KOPT-K1 (cell line): ENCODE data around the gene CD247.
A peak's percentile ranks its signal among the peaks of the same experiment; 100 is the strongest.

Experiments used
- H3K27ac ChIP-seq: fragments of 200-600 bp; sonication (generic); 2 replicates; pipeline ENCODE4 v1.5.1; 2016; ENCODE audit warnings: antibody characterized with exemption, mild to moderate bottlenecking, low read depth, low read length; ENCODE audit not compliant: poor library complexity, severe bottlenecking
- H3K36me3 ChIP-seq: fragments of 200-600 bp; sonication (generic); 2 replicates; pipeline ENCODE4 v1.5.1; 2017; ENCODE audit warnings: antibody characterized with exemption, mild to moderate bottlenecking, low read length, moderate library complexity; ENCODE audit not compliant: insufficient read depth
- H3K9me3 ChIP-seq: fragments of 200-600 bp; sonication (generic); 2 replicates; pipeline ENCODE4 v1.5.1; 2017; ENCODE audit warnings: antibody characterized with exemption, low read length, mild to moderate bottlenecking; ENCODE audit not compliant: insufficient read depth, poor library complexity, severe bottlenecking

Gene CD247

GRCh38 chr1:167472752-167473521, 45.4 kb downstream of the CD247 start:
- H3K9me3 ChIP-seq: no peaks in the 10 kb centered on the region
- peaks cover 42% of the 10 kb centered on the region for H3K36me3 ChIP-seq

GRCh38 chr1:167471568-167471967, 46.8 kb downstream of the CD247 start:
- H3K27ac ChIP-seq: peak overlapping the region; percentile 90
- no peaks in the 10 kb centered on the region for H3K9me3 ChIP-seq
- H3K36me3 ChIP-seq: peaks cover 41% of the 10 kb centered on the region

More at GRCh38 chr1:167472752-167473521, 45.4 kb downstream of the CD247 start:
- H3K27ac ChIP-seq: peak overlapping the region; percentile 90

GRCh38 chr1:167469280-167469965, 48.9 kb downstream of the CD247 start:
- H3K36me3 ChIP-seq: peaks cover 61% of the 10 kb centered on the region
- no peaks in the 10 kb centered on the region for H3K9me3 ChIP-seq
- H3K27ac ChIP-seq: peak overlapping the region; percentile 3

- Histone ChIP-seq H3K36me3 (peaks cover 72% of the 10 kb centered on the region), H3K27ac (no peak overlapping the region)
Observed at GRCh38 chr1:167467752-167468151, 50.6 kb downstream of the CD247 start.

GRCh38 chr1:167467126-167467710, 51.1 kb downstream of the CD247 start:
- H3K27ac ChIP-seq: no peak overlapping the region
- peaks cover 72% of the 10 kb centered on the region for H3K36me3 ChIP-seq
- no peaks in the 10 kb centered on the region for H3K9me3 ChIP-seq

More at GRCh38 chr1:167467752-167468151, 50.6 kb downstream of the CD247 start:
- no peaks in the 10 kb centered on the region for H3K9me3 ChIP-seq

- peaks cover 85% of the 10 kb centered on the region for H3K36me3 ChIP-seq
- no peaks in the 10 kb centered on the region for H3K9me3 ChIP-seq
- peak overlapping the region; percentile 16 for H3K27ac ChIP-seq
Observed at GRCh38 chr1:167465743-167466142, 52.6 kb downstream of the CD247 start.

- Histone ChIP-seq H3K36me3 (peaks cover 92% of the 10 kb centered on the region), H3K9me3 (no peaks in the 10 kb centered on the region), H3K27ac (no peak overlapping the region)
Observed at GRCh38 chr1:167465018-167465417, 53.3 kb downstream of the CD247 start.

- Histone ChIP-seq H3K9me3 (no peaks in the 10 kb centered on the region), H3K27ac (no peak overlapping the region)
Observed at GRCh38 chr1:167463875-167464575, 54.3 kb downstream of the CD247 start.

GRCh38 chr1:167463080-167463479, 55.2 kb downstream of the CD247 start:
- H3K36me3 ChIP-seq: peaks cover 97% of the 10 kb centered on the region
- no peak overlapping the region for H3K27ac ChIP-seq
- no peaks in the 10 kb centered on the region for H3K9me3 ChIP-seq

More at GRCh38 chr1:167463875-167464575, 54.3 kb downstream of the CD247 start:
- peaks cover 97% of the 10 kb centered on the region for H3K36me3 ChIP-seq

GRCh38 chr1:167462341-167462740, 56.0 kb downstream of the CD247 start:
- no peak overlapping the region for H3K27ac ChIP-seq
- no peaks in the 10 kb centered on the region for H3K9me3 ChIP-seq
- peaks cover 97% of the 10 kb centered on the region for H3K36me3 ChIP-seq

GRCh38 chr1:167460836-167461235, 57.5 kb downstream of the CD247 start:
- H3K27ac ChIP-seq: no peak overlapping the region
- H3K9me3 ChIP-seq: no peaks in the 10 kb centered on the region
- peaks cover 90% of the 10 kb centered on the region for H3K36me3 ChIP-seq

- peak overlapping the region; percentile 84 for H3K27ac ChIP-seq
- no peaks in the 10 kb centered on the region for H3K9me3 ChIP-seq
- H3K36me3 ChIP-seq: peaks cover 74% of the 10 kb centered on the region
Observed at GRCh38 chr1:167457936-167458584, 60.3 kb downstream of the CD247 start.

GRCh38 chr1:167456926-167457325, 61.4 kb downstream of the CD247 start:
- Histone ChIP-seq H3K27ac (peak overlapping the region; percentile 84), H3K9me3 (no peaks in the 10 kb centered on the region), H3K36me3 (peaks cover 71% of the 10 kb centered on the region)

- Histone ChIP-seq H3K36me3 (peaks cover 71% of the 10 kb centered on the region), H3K9me3 (no peaks in the 10 kb centered on the region), H3K27ac (peak overlapping the region; percentile 84)
Observed at GRCh38 chr1:167456524-167456923, 61.8 kb downstream of the CD247 start.
